Mesenchymal stem cell (in vitro differentiated cells and primary cell): ENCODE data around the gene ZNF236.
A peak's percentile ranks its signal among the peaks of the same experiment; 100 is the strongest.

ENCODE experiments used
- DNase-seq: peaks from one replicate; pipeline ENCODE4 v3.0.0-alpha.2; 2013
- H2AFZ ChIP-seq: one replicate; pipeline ENCODE4 v1.6.1; 2013; ENCODE audit warnings: low read depth, mild to moderate bottlenecking, control low read depth, inconsistent platforms, low read length, moderate library complexity
- H2AK5ac ChIP-seq: 2 replicates; pipeline ENCODE4 v1.6.1; 2013; ENCODE audit warnings: low read length, moderate library complexity, mild to moderate bottlenecking, inconsistent platforms; ENCODE audit not compliant: severe bottlenecking
- H2BK120ac ChIP-seq: one replicate; pipeline ENCODE4 v1.6.1; 2013; ENCODE audit warnings: low read depth, mild to moderate bottlenecking, inconsistent platforms, low read length, moderate library complexity
- H2BK12ac ChIP-seq, 2 experiments: one replicate each; pipeline ENCODE4 v1.6.1; 2013; ENCODE audit warnings: inconsistent platforms in 2 of 2, low read length in 2 of 2, mild to moderate bottlenecking in 2 of 2, moderate library complexity in 2 of 2, control low read depth in 1 of 2
- H2BK15ac ChIP-seq: one replicate; pipeline ENCODE4 v1.6.1; 2013; ENCODE audit warnings: mild to moderate bottlenecking, low read depth, inconsistent platforms; ENCODE audit not compliant: poor library complexity, severe bottlenecking
- H2BK5ac ChIP-seq: 2 replicates; pipeline ENCODE4 v1.6.1; 2013; ENCODE audit warnings: low read depth, mild to moderate bottlenecking, low read length, control low read depth, inconsistent platforms; ENCODE audit not compliant: poor library complexity, severe bottlenecking
- H3K14ac ChIP-seq, 2 experiments: one replicate each; pipeline ENCODE4 v1.6.1; 2013; ENCODE audit warnings: inconsistent platforms in 2 of 2, low read length in 2 of 2, control low read depth in 1 of 2, mild to moderate bottlenecking in 1 of 2, moderate library complexity in 1 of 2
- H3K18ac ChIP-seq, 2 experiments: one replicate each; pipeline ENCODE4 v1.6.1; 2013; ENCODE audit warnings: inconsistent platforms in 2 of 2, low read length in 2 of 2, control low read depth in 1 of 2, low read depth in 1 of 2, mild to moderate bottlenecking in 1 of 2
- H3K23ac ChIP-seq, 2 experiments: one replicate each; pipeline ENCODE4 v1.6.1; 2013; ENCODE audit warnings: inconsistent platforms in 2 of 2, low read length in 2 of 2, mild to moderate bottlenecking in 2 of 2, moderate library complexity in 2 of 2, control low read depth in 1 of 2
- H3K27ac ChIP-seq: 2 replicates; pipeline ENCODE4 v1.5.1; 2013; ENCODE audit warnings: mild to moderate bottlenecking, moderate library complexity, low read length, control low read depth, inconsistent platforms; ENCODE audit not compliant: poor library complexity, severe bottlenecking
- H3K27me3 ChIP-seq, 2 experiments: 2 replicates each; pipeline versions ENCODE4 v1.6.1 to v1.7.0; 2013; ENCODE audit warnings: low read length in 2 of 2, mild to moderate bottlenecking in 2 of 2, moderate library complexity in 2 of 2, control low read depth in 1 of 2, inconsistent platforms in 1 of 2; ENCODE audit not compliant: control insufficient read depth in 1 of 2, insufficient read depth in 1 of 2
- H3K36me3 ChIP-seq, 2 experiments: 2 replicates each; pipeline versions ENCODE4 v1.6.1 to v1.7.0; 2013; ENCODE audit warnings: low read length in 2 of 2, control low read depth in 1 of 2, inconsistent platforms in 1 of 2, low read depth in 1 of 2, mild to moderate bottlenecking in 1 of 2; ENCODE audit not compliant: insufficient read depth in 2 of 2, control insufficient read depth in 1 of 2
- H3K4ac ChIP-seq, 2 experiments: one replicate each; pipeline ENCODE4 v1.6.1; 2013; ENCODE audit warnings: inconsistent platforms in 2 of 2, low read length in 2 of 2, mild to moderate bottlenecking in 2 of 2, moderate library complexity in 2 of 2, control low read depth in 1 of 2, low read depth in 1 of 2
- H3K4me1 ChIP-seq: 2 replicates; pipeline ENCODE4 v1.6.1; 2013; ENCODE audit warnings: low read depth, low read length, control low read depth; ENCODE audit not compliant: control insufficient read depth, insufficient read depth
- H3K4me2 ChIP-seq: 2 replicates; pipeline ENCODE4 v1.6.1; 2013; ENCODE audit warnings: low read length, mild to moderate bottlenecking, inconsistent platforms; ENCODE audit not compliant: poor library complexity, severe bottlenecking
- H3K4me3 ChIP-seq, 2 experiments: 2 replicates each; pipeline versions ENCODE4 v1.5.1 to v1.7.0; 2013; ENCODE audit warnings: low read length in 2 of 2, mild to moderate bottlenecking in 2 of 2, control low read depth in 1 of 2, low read depth in 1 of 2; ENCODE audit not compliant: insufficient read depth in 1 of 2
- H3K79me1 ChIP-seq: replicated peaks from 2 replicates; pipeline ENCODE4 v1.6.1; 2013; ENCODE audit warnings: mild to moderate bottlenecking, control low read depth, low read length, inconsistent platforms; ENCODE audit not compliant: poor library complexity, severe bottlenecking
- H3K9ac ChIP-seq: 2 replicates; pipeline ENCODE4 v1.7.0; 2013; ENCODE audit warnings: mild to moderate bottlenecking, low read length, moderate library complexity
- H3K9me3 ChIP-seq: 2 replicates; pipeline ENCODE4 v1.7.0; 2013; ENCODE audit warnings: mild to moderate bottlenecking, low read length; ENCODE audit not compliant: control insufficient read depth
- H4K8ac ChIP-seq: one replicate; pipeline ENCODE4 v1.6.1; 2013; ENCODE audit warnings: inconsistent platforms, mild to moderate bottlenecking, low read length, moderate library complexity
- H4K91ac ChIP-seq: one replicate; pipeline ENCODE4 v1.6.1; 2013; ENCODE audit warnings: mild to moderate bottlenecking, low read length, inconsistent platforms
- WGBS: methylation state at CpG from one replicate; pipeline ENCODE4 v1.1.7; 2013; ENCODE audit warnings: mixed read lengths; 5-methylcytosine and 5-hydroxymethylcytosine counted together

ZNF236 gene

GRCh38 chr18:76972241-76972640, 149.9 kb downstream of the ZNF236 start:
- H3K27me3 ChIP-seq: no peaks in the 10 kb centered on the region
- no peak overlapping the region for H3K14ac ChIP-seq
- no peak overlapping the region for H2BK15ac ChIP-seq
- H2AFZ ChIP-seq: no peak overlapping the region
- no peak overlapping the region for H3K4ac ChIP-seq
- no peak overlapping the region for H4K8ac ChIP-seq
- H3K18ac ChIP-seq: no peak overlapping the region
- H3K9me3 ChIP-seq: no peaks in the 10 kb centered on the region
- no peaks in the 10 kb centered on the region for H3K4me1 ChIP-seq
- no peak overlapping the region for H2BK5ac ChIP-seq
- peaks cover 24 to 36% of the 10 kb centered on the region in 2 experiments for H3K36me3 ChIP-seq
- H4K91ac ChIP-seq: peak overlapping the region; percentile 53
- H3K27ac ChIP-seq: no peak overlapping the region
- no peak for DNase-seq
- no peak overlapping the region for H2BK12ac ChIP-seq
- no peak overlapping the region for H2AK5ac ChIP-seq
- H3K4me2 ChIP-seq: no peak overlapping the region
- H3K79me1 ChIP-seq: peaks cover 6% of the 10 kb centered on the region
- no peak overlapping the region for H3K9ac ChIP-seq
- no peak overlapping the region for H3K23ac ChIP-seq
- no peak overlapping the region for H2BK120ac ChIP-seq
- WGBS: 94% methylated on average over 4 of the region's 6 CpGs
- no peak overlapping the region for H3K4me3 ChIP-seq

GRCh38 chr18:76972846-76973519, 150.6 kb downstream of the ZNF236 start:
- H3K4me1 ChIP-seq: no peaks in the 10 kb centered on the region
- no peak overlapping the region for H4K8ac ChIP-seq
- H3K36me3 ChIP-seq: peaks cover 24 to 36% of the 10 kb centered on the region in 2 experiments
- H2BK12ac ChIP-seq: no peak overlapping the region
- H4K91ac ChIP-seq: no peak overlapping the region
- no peak for DNase-seq
- H2BK120ac ChIP-seq: no peak overlapping the region
- H2BK15ac ChIP-seq: no peak overlapping the region
- no peak overlapping the region for H2AK5ac ChIP-seq
- H2AFZ ChIP-seq: no peak overlapping the region
- H3K4me3 ChIP-seq: no peak overlapping the region
- H2BK5ac ChIP-seq: no peak overlapping the region
- no peak overlapping the region for H3K27ac ChIP-seq
- H3K9me3 ChIP-seq: no peaks in the 10 kb centered on the region
- H3K9ac ChIP-seq: no peak overlapping the region
- 95% methylated on average over 10 of the region's 13 CpGs for WGBS
- H3K79me1 ChIP-seq: peaks cover 1% of the 10 kb centered on the region
- no peak overlapping the region for H3K23ac ChIP-seq
- no peak overlapping the region for H3K18ac ChIP-seq
- H3K14ac ChIP-seq: no peak overlapping the region
- no peak overlapping the region for H3K4ac ChIP-seq
- H3K4me2 ChIP-seq: no peak overlapping the region
- no peaks in the 10 kb centered on the region for H3K27me3 ChIP-seq

- Histone ChIP-seq H2BK5ac (no peak overlapping the region), H3K4me1 (no peaks in the 10 kb centered on the region), H4K8ac (no peak overlapping the region), H3K36me3 (peaks cover 22 to 32% of the 10 kb centered on the region in 2 experiments), H3K79me1 (no peaks in the 10 kb centered on the region), H2AK5ac (no peak overlapping the region), H2BK120ac (no peak overlapping the region), H3K18ac (no peak overlapping the region), H3K4me3 (no peak overlapping the region), H3K27ac (no peak overlapping the region), H3K14ac (no peak overlapping the region), H2BK15ac (no peak overlapping the region), H3K27me3 (no peaks in the 10 kb centered on the region), H3K4ac (no peak overlapping the region), H3K9me3 (no peaks in the 10 kb centered on the region), H3K23ac (no peak overlapping the region), H2AFZ (no peak overlapping the region), H3K4me2 (no peak overlapping the region), H4K91ac (no peak overlapping the region), H3K9ac (no peak overlapping the region), H2BK12ac (no peak overlapping the region)
- WGBS: 96% methylated on average over 20 of the region's 20 CpGs
- no peak for DNase-seq
These were observed 151.3 kb downstream of the ZNF236 start for GRCh38 chr18:76973520-76974266.

GRCh38 chr18:76974386-76974785, 152.0 kb downstream of the ZNF236 start:
- no peaks in the 10 kb centered on the region for H3K27me3 ChIP-seq

More at GRCh38 chr18:76974386-76974785, 152.0 kb downstream of the ZNF236 start:
- Histone ChIP-seq H3K36me3 (peaks cover 23 to 32% of the 10 kb centered on the region in 2 experiments), H3K4me1 (no peaks in the 10 kb centered on the region), H2BK120ac (no peak overlapping the region), H4K8ac (no peak overlapping the region), H2BK12ac (no peak overlapping the region), H3K14ac (no peak overlapping the region), H2BK5ac (no peak overlapping the region), H3K27ac (no peak overlapping the region), H3K18ac (no peak overlapping the region), H3K9me3 (no peaks in the 10 kb centered on the region), H2AFZ (no peak overlapping the region), H3K4me3 (no peak overlapping the region), H3K23ac (no peak overlapping the region), H2BK15ac (no peak overlapping the region), H2AK5ac (no peak overlapping the region), H3K79me1 (no peaks in the 10 kb centered on the region), H3K9ac (no peak overlapping the region), H3K4me2 (no peak overlapping the region), H4K91ac (no peak overlapping the region), H3K4ac (no peak overlapping the region)
- DNase-seq: no peak
- WGBS: 100% methylated on average over 1 of the region's 5 CpGs
